T follicular helper cell (primary cell): ENCODE results near the gene BCAS3.
A peak's percentile ranks its signal among the peaks of the same experiment; 100 is the strongest.

Source experiments
- DNase-seq: peaks from one replicate; pipeline ENCODE4 v3.0.0-alpha.2; 2020; ENCODE audit warnings: low read depth

The BCAS3 gene

GRCh38 chr17:61383689-61384201 is 706.1 kb downstream of the BCAS3 start:
- no peak for DNase-seq

- no peak for DNase-seq
These were observed 706.7 kb downstream of the BCAS3 start for GRCh38 chr17:61384354-61384691.

GRCh38 chr17:61384692-61385576 is 707.3 kb downstream of the BCAS3 start:
- no peak for DNase-seq

GRCh38 chr17:61385577-61386236 is 708.1 kb downstream of the BCAS3 start:
- DNase-seq, result no peak

- no peak for DNase-seq
These were observed 708.6 kb downstream of the BCAS3 start for GRCh38 chr17:61386251-61386650.

- no peak for DNase-seq
These were observed 709.4 kb downstream of the BCAS3 start for GRCh38 chr17:61387011-61387410.

- no peak for DNase-seq
These were observed 710.1 kb downstream of the BCAS3 start for GRCh38 chr17:61387511-61388305.

GRCh38 chr17:61388561-61389356 is 711.1 kb downstream of the BCAS3 start:
- DNase-seq, result no peak

GRCh38 chr17:61389670-61390478 is 712.2 kb downstream of the BCAS3 start:
- peak; percentile 17 for DNase-seq

- DNase-seq, result no peak
These were observed 712.8 kb downstream of the BCAS3 start for GRCh38 chr17:61390479-61390791.

- DNase-seq, result no peak
These were observed 714.1 kb downstream of the BCAS3 start for GRCh38 chr17:61391595-61392291.

GRCh38 chr17:61392679-61393078 is 715.0 kb downstream of the BCAS3 start:
- DNase-seq, result no peak

- no peak for DNase-seq
These were observed 715.9 kb downstream of the BCAS3 start for GRCh38 chr17:61393550-61393903.

- DNase-seq, result no peak
These were observed 716.4 kb downstream of the BCAS3 start for GRCh38 chr17:61393904-61394629.

GRCh38 chr17:61394630-61395408 is 717.2 kb downstream of the BCAS3 start:
- DNase-seq, result no peak

- no peak for DNase-seq
These were observed 717.8 kb downstream of the BCAS3 start for GRCh38 chr17:61395409-61395982.

- no peak for DNase-seq
These were observed 718.4 kb downstream of the BCAS3 start for GRCh38 chr17:61395983-61396585.

GRCh38 chr17:61396586-61397085 is 719.0 kb downstream of the BCAS3 start:
- no peak for DNase-seq
